Measurements from ENCODE around the gene B3GLCT. TPM values are rescaled to one million over a fixed set of nuclear protein-coding genes. Genes with fewer than 3 reads are reported as not detected.

The B3GLCT gene
- polyA plus RNA-seq, 1 of the 3 experiments (the other 2 are of a cell fraction) = 2.4 TPM

GRCh38 chr13:31327182-31327860 is 127.5 kb downstream of the B3GLCT start:
- 99% methylated on average over 7 of the region's 7 CpGs for WGBS (ENCODE audit: low lambda C conversion rate)
- H3K4me1 ChIP-seq (ENCODE audit: control insufficient read depth in 1 of 2, insufficient read depth in 2 of 2, low read depth in 1 of 2, low read length in 1 of 2) = no peaks in the 10 kb centered on the region
- no peaks in the 10 kb centered on the region for H3K9me3 ChIP-seq
- POLR2A ChIA-PET = no interaction called here
- no peaks in the 10 kb centered on the region for H3F3A ChIP-seq (replicated peaks; ENCODE audit: insufficient read depth)
- no peak overlapping the region for H3K27ac ChIP-seq (ENCODE audit: low read depth in 2 of 2, low read length in 1 of 2)
- TF ChIP-seq TAF1 (IDR thresholded peaks at IDR 0.05; ENCODE audit: borderline replicate concordance, low read depth, low read length) (no peak), CTCF (IDR thresholded peaks at IDR 0.05) (no peak), USF1 (IDR thresholded peaks at IDR 0.05; ENCODE audit: borderline replicate concordance, low read depth) (no peak), USF2 (IDR thresholded peaks at IDR 0.05; ENCODE audit: borderline replicate concordance, low read depth, low read length) (no peak), FOXJ3 (CRISPR knock-in tag; IDR thresholded peaks at IDR 0.05) (no peak), FOXM1 (IDR thresholded peaks at IDR 0.05; ENCODE audit: low read depth) (no peak), TEAD4 (IDR thresholded peaks at IDR 0.05; ENCODE audit: borderline replicate concordance, insufficient read depth) (no peak), RFX5 (IDR thresholded peaks at IDR 0.05; ENCODE audit: low read length) (no peak), ELF1 (IDR thresholded peaks at IDR 0.05) (no peak), MAX (IDR thresholded peaks at IDR 0.05; ENCODE audit: low read depth) (no peak), MXI1 (IDR thresholded peaks at IDR 0.05; ENCODE audit: low read depth, low read length) (no peak), RXRA (IDR thresholded peaks at IDR 0.05; ENCODE audit: borderline replicate concordance, low read depth) (no peak)
- no peak overlapping the region for H3K9ac ChIP-seq
- no peaks in the 10 kb centered on the region for H3K27me3 ChIP-seq (ENCODE audit: insufficient read depth)
- no peaks in the 10 kb centered on the region for H4K20me1 ChIP-seq (ENCODE audit: insufficient read depth)
- no peaks in the 10 kb centered on the region for H3K36me3 ChIP-seq (replicated peaks in 1 of 2; ENCODE audit: control insufficient read depth in 1 of 2, insufficient read depth in 2 of 2, low read length in 1 of 2)
- CTCF ChIA-PET = interaction anchor here (1.0 kb wide), 1 partner anchor 127 kb away, joined by 3 read pairs; the partner anchor contains the start of gene B3GLCT
- H3K9me2 ChIP-seq = no peaks in the 10 kb centered on the region
- no peak overlapping the region for H2AFZ ChIP-seq (ENCODE audit: low read depth)
- DNase-seq = no peak
- no peaks in the 10 kb centered on the region for H3K79me2 ChIP-seq (ENCODE audit: insufficient read depth)
- no peak overlapping the region for H3K4me2 ChIP-seq
- no peak overlapping the region for H3K4me3 ChIP-seq (ENCODE audit: low read depth in 2 of 2, low read length in 1 of 2)

- H3K4me1 ChIP-seq (ENCODE audit: control insufficient read depth in 1 of 2, insufficient read depth in 2 of 2, low read depth in 1 of 2, low read length in 1 of 2) = no peaks in the 10 kb centered on the region
- ChIA-PET CTCF (no interaction called here), POLR2A (no interaction called here)
- H2AFZ ChIP-seq (ENCODE audit: low read depth) = no peak overlapping the region
- WGBS (ENCODE audit: low lambda C conversion rate) = 87% methylated on average over 8 of the region's 8 CpGs
- TF ChIP-seq SIN3A (IDR thresholded peaks at IDR 0.05; ENCODE audit: borderline replicate concordance, low read depth, low read length) (no peak), FOXJ3 (CRISPR knock-in tag; IDR thresholded peaks at IDR 0.05) (no peak), POLR2AphosphoS5 (IDR thresholded peaks at IDR 0.05; ENCODE audit: low read depth, low read length) (no peak), NFIC (IDR thresholded peaks at IDR 0.05; ENCODE audit: borderline replicate concordance) (no peak), GABPA (IDR thresholded peaks at IDR 0.05; ENCODE audit: low read depth) (no peak), ZBTB33 (IDR thresholded peaks at IDR 0.05; ENCODE audit: borderline replicate concordance, low read depth) (no peak)
- no peaks in the 10 kb centered on the region for H3K36me3 ChIP-seq (replicated peaks in 1 of 2; ENCODE audit: control insufficient read depth in 1 of 2, insufficient read depth in 2 of 2, low read length in 1 of 2)
- H3K27me3 ChIP-seq (ENCODE audit: insufficient read depth) = no peaks in the 10 kb centered on the region
- H3K4me2 ChIP-seq = no peak overlapping the region
- no peaks in the 10 kb centered on the region for H4K20me1 ChIP-seq (ENCODE audit: insufficient read depth)
- H3K79me2 ChIP-seq (ENCODE audit: insufficient read depth) = no peaks in the 10 kb centered on the region
- no peaks in the 10 kb centered on the region for H3F3A ChIP-seq (replicated peaks; ENCODE audit: insufficient read depth)
- no peak overlapping the region for H3K27ac ChIP-seq (ENCODE audit: low read depth in 2 of 2, low read length in 1 of 2)
- H3K9me2 ChIP-seq = no peaks in the 10 kb centered on the region
- no peak overlapping the region for H3K4me3 ChIP-seq (ENCODE audit: low read depth in 2 of 2, low read length in 1 of 2)
- no peak overlapping the region for H3K9ac ChIP-seq
- no peak for DNase-seq
- H3K9me3 ChIP-seq = no peaks in the 10 kb centered on the region
Measured at GRCh38 chr13:31328549-31329235, 128.9 kb downstream of the B3GLCT start.
